Liver (tissue), 9 donors: ENCODE results near the gene GABRD. TPM values are rescaled to one million over a fixed set of nuclear protein-coding genes. Genes with fewer than 3 reads are reported as not detected.

ENCODE experiments used
- DNase-seq: peaks from one replicate; pipeline ENCODE4 v3.0.0-alpha.2; 2017; ENCODE audit warnings: low spot score
- H3K27ac ChIP-seq, 2 donors: one replicate each; pipeline ENCODE4 v1.7.0; 2013; ENCODE audit warnings: inconsistent platforms in 2 of 2, low read length in 2 of 2, control low read depth in 1 of 2, low read depth in 1 of 2, mild to moderate bottlenecking in 1 of 2
- H3K27me3 ChIP-seq, 4 donors: one replicate each; pipeline versions ENCODE4 v1.6.1 to v1.7.0; 2013; ENCODE audit warnings: low read length in 3 of 4, inconsistent platforms in 1 of 4, mild to moderate bottlenecking in 1 of 4, moderate library complexity in 1 of 4; ENCODE audit not compliant: control insufficient read depth in 4 of 4, insufficient read depth in 4 of 4
- H3K36me3 ChIP-seq, 4 donors: one replicate each; pipeline versions ENCODE4 v1.6.1 to v1.7.0; 2013; ENCODE audit warnings: low read length in 3 of 4, mild to moderate bottlenecking in 3 of 4, low read depth in 1 of 4, moderate library complexity in 1 of 4; ENCODE audit not compliant: control insufficient read depth in 4 of 4, insufficient read depth in 3 of 4
- H3K4me1 ChIP-seq, 4 donors: one replicate each; pipeline versions ENCODE4 v1.6.1 to v1.7.0; 2013; ENCODE audit warnings: low read length in 3 of 4, mild to moderate bottlenecking in 3 of 4, moderate library complexity in 1 of 4; ENCODE audit not compliant: control insufficient read depth in 4 of 4, insufficient read depth in 4 of 4
- H3K4me3 ChIP-seq, 3 donors: one replicate each; pipeline versions ENCODE4 v1.6.1 to v1.7.0; 2013; ENCODE audit warnings: low read length in 3 of 3, control low read depth in 1 of 3, low read depth in 1 of 3, mild to moderate bottlenecking in 1 of 3
- H3K9ac ChIP-seq, 2 donors: one replicate each; pipeline ENCODE4 v1.7.0; 2013; ENCODE audit warnings: low read length in 2 of 2, mild to moderate bottlenecking in 2 of 2, moderate library complexity in 2 of 2, control low read depth in 1 of 2, low read depth in 1 of 2
- H3K9me3 ChIP-seq, 4 donors: one replicate each; pipeline versions ENCODE4 v1.6.1 to v1.7.0; 2013; ENCODE audit warnings: low read length in 3 of 4; ENCODE audit not compliant: control insufficient read depth in 4 of 4
- FOXA1 ChIP-seq: IDR thresholded peaks from 2 replicates; pipeline ENCODE4 v1.6.1; 2016; ENCODE audit warnings: antibody characterized with exemption
- FOXA2 ChIP-seq: IDR thresholded peaks from 2 replicates; pipeline ENCODE4 v1.6.1; 2016; ENCODE audit warnings: antibody characterized with exemption
- GABPA ChIP-seq, 2 donors: IDR thresholded peaks in 1 of 2; conservative IDR thresholded peaks in 1 of 2; 2 replicates each; pipeline ENCODE4 v1.6.1; 2016; ENCODE audit warnings: antibody characterized with exemption in 2 of 2, mild to moderate bottlenecking in 1 of 2, moderate library complexity in 1 of 2
- HNF4A ChIP-seq, 2 donors: conservative IDR thresholded peaks; 2 replicates each; pipeline ENCODE4 v1.6.1; 2016; ENCODE audit warnings: antibody characterized with exemption in 2 of 2, mild to moderate bottlenecking in 2 of 2
- WGBS: extraction: QIAGEN DNeasy Blood & Tissue Kit; methylation state at CpG from one replicate; pipeline ENCODE4 v1.1.7; 2013; 5-methylcytosine and 5-hydroxymethylcytosine counted together
- polyA plus RNA-seq, 2 donors: library from polyadenylated mRNA; stranded (reverse) in 1 of 2; unstranded in 1 of 2; fragments of 200-250 nt in 1 of 2; fragments of >200 nt in 1 of 2; fragmentation: Nextera tagmentation in 1 of 2; extraction: Ambion mirVana in 1 of 2; gene quantifications; one replicate each; pipeline versions ENCODE4 v1.2.1 to v1.2.3, GENCODE V29; 2013 to 2015
- total RNA-seq, 2 donors: library from RNA; depleted of rRNA; stranded (reverse); fragments of >200 nt; gene quantifications; one replicate each; pipeline ENCODE4 v1.2.3, GENCODE V29; 2014
- TF ChIP-seq, protein P1 (sequence below): IDR thresholded peaks from 2 replicates; pipeline ENCODE4 v1.6.1; 2016; ENCODE audit warnings: antibody characterized with exemption
- donor health status: healthy.
- donor health status: healthy.
- donor health status: healthy.
- donor health status: healthy.
- donor health status: healthy.

The GABRD gene
- total and polyA plus RNA-seq, 4 donors = 0.29 TPM; not detected in 3

DNA sequence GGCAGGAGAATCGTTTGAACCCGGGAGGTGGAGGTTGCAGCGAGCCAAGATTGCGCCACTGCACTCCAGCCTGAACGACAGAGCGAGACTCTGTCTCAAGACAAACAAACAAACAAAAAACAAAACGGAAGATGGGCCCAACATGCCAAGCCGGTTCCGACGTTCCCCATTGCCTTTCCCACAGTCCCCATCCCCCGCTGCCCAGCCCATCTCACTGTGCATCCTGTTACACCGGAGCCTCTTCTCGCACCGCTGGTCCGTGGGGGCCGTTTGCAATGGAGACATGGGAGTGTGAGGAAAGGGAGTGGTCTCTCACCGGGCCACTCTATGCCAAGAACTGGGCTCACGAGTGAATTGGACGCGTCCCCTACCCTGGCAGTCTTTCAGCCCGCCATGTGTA lies 14.3 kb upstream of the GABRD start:
- Histone ChIP-seq H3K36me3 (no peaks in the 10 kb centered on the region), H3K27me3 (no peaks in the 10 kb centered on the region), H3K4me3 (no peak overlapping the region), H3K9ac (no peak overlapping the region), H3K27ac (no peak overlapping the region), H3K4me1 (no peaks in the 10 kb centered on the region), H3K9me3 (no peaks in the 10 kb centered on the region)
- no peak for DNase-seq
- 78% methylated on average over 21 of the region's 21 CpGs for WGBS
- TF ChIP-seq FOXA2 = no peak

DNA sequence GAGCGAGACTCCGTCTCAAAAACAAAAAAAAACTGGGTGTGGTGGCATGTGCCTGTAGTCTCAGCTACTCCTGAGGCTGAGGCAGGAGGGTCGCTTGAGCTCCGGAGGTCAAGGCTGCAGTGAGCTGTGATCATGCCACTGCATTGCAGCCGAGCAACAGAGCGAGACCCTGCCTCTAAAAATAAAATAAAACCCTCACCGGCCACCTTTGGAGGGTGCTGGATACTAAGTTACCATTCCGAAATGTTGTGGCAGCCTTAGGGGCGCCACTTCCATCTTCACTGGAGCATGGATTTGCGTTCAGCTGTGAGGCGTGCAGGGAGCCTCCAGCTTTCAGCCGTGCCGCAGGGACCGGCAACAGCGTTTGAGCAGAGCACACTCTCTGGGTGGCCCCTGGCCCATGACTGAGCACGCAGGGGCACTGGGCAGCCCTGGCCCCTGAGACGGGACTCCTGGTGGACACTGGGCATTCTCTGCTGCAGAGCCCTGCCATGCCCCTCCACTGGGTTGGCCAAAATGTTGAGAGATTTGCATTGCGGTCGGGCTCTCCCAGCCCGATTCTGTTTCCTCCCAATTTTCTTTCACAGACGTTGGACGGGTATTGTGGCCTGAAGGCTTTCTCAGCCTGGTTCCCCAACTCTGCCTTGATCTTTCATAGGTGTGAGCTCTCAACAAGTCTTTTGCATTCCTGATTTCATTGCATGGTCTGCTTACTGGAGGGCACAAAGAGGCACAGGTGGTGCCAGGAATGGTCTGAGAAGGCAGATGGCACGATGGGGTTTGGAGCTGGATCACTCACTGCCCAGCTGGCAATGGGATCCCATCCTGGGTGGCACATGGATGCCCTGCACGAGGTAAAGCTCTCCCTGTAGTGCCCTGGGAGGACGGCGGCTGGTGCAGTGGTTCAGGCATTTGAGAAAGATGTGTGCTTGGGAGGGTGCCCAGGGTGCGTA lies 9.8 kb upstream of the GABRD start:
- DNase-seq = no peak
- H3K9me3 ChIP-seq = no peaks in the 10 kb centered on the region
- H3K27ac ChIP-seq = no peak overlapping the region
- peaks cover 0 to 5% (median 0%) of the 10 kb centered on the region in 4 donors for H3K27me3 ChIP-seq
- no peak overlapping the region for H3K4me3 ChIP-seq
- no peak overlapping the region for H3K9ac ChIP-seq
- H3K36me3 ChIP-seq = no peaks in the 10 kb centered on the region
- 81% methylated on average over 27 of the region's 27 CpGs for WGBS
- no peak for TF ChIP-seq FOXA1
- no peaks in the 10 kb centered on the region for H3K4me1 ChIP-seq

GRCh38 chr1:2014181-2014580 lies 5.0 kb upstream of the GABRD start:
- H3K27me3 ChIP-seq = peaks cover 0 to 6% (median 4%) of the 10 kb centered on the region in 4 donors
- no peaks in the 10 kb centered on the region for H3K36me3 ChIP-seq
- TF ChIP-seq, protein P1, sequence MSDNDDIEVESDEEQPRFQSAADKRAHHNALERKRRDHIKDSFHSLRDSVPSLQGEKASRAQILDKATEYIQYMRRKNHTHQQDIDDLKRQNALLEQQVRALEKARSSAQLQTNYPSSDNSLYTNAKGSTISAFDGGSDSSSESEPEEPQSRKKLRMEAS = no peak
- H3K27ac ChIP-seq = no peak overlapping the region
- 82% methylated on average over 15 of the region's 15 CpGs for WGBS
- DNase-seq = no peak
- no peak overlapping the region for H3K9ac ChIP-seq
- H3K4me3 ChIP-seq = no peak overlapping the region
- peaks cover 0 to under 1% (median 0%) of the 10 kb centered on the region in 4 donors for H3K4me1 ChIP-seq
- no peaks in the 10 kb centered on the region for H3K9me3 ChIP-seq

DNA sequence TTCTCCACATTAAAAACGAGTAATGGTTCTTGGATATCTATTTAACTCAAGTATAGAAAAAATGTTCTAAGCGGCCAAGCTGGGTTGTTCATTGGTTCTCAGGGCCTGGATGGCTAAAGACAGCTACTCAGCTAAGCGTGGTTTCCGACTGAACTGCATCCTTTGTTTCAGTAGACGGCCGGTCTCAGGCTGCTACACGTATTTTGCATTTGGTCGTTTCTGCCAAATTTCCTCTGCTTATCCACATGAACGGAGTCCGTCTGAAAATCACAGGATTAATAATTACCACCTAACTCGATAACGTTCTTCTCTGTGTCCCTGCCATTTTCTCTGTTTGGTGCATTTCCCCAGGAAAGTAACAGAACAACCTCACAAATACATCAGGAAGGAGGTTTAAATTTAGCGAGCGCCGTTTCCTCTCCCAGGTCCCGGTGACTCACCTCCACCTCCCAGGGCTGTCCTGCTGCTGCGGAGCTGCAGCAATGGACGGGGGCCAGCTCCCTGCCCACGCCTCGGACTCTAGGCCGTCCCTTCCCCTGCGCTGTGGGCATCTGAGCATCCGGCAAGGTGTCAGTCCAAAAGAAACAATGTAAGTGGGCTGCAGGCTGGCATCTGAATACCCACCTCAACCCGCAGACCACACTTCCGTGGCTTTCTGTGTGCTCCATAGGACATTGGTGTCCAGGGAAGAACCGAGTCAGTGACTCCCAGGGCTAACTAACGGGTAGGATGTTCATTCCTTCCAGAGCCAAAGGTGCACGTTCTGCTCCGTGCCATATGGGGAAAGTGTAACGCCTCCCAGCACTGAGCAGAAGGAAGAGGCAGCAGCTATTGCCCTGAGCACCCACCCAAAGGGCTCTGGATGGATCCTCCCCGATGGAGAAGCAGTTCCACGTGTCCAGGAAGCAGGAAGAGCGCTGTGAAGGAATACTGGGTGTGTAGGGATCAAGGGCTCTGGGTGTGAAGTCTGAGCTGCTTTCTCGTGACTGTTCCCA lies 4.1 kb upstream of the GABRD start:
- Histone ChIP-seq H3K9me3 (no peaks in the 10 kb centered on the region), H3K27ac (no peak overlapping the region), H3K27me3 (peaks cover 0 to 10% (median 6%) of the 10 kb centered on the region in 4 donors), H3K9ac (no peak overlapping the region), H3K36me3 (no peaks in the 10 kb centered on the region), H3K4me1 (peaks cover 0 to 8% (median 2%) of the 10 kb centered on the region in 4 donors), H3K4me3 (no peak overlapping the region)
- no peak for TF ChIP-seq GABPA (IDR thresholded peaks at IDR 0.05 in 1 of 2, conservative IDR thresholded peaks at IDR 0.05 in 1 of 2)
- no peak for TF ChIP-seq HNF4A (conservative IDR thresholded peaks at IDR 0.05)
- WGBS = 60% methylated on average over 34 of the region's 34 CpGs
- DNase-seq = no peak
